Fibroblast of lung (primary cell): Measurements from ENCODE around the gene IMPACT.

Experiments used
- EZH2 ChIP-seq: IDR thresholded peaks from 2 replicates; pipeline ENCODE4 v1.5.1; 2012; ENCODE audit warnings: low read length, control low read depth, mild to moderate bottlenecking; ENCODE audit errors: missing control alignments
- TF ChIP-seq, protein P1 (sequence below), 2 donors: IDR thresholded peaks in 1 of 2; conservative IDR thresholded peaks in 1 of 2; 1 replicate in 1 of 2; 2 replicates in 1 of 2; pipeline ENCODE4 v1.5.1; 2011 to 2012; ENCODE audit warnings: low read length in 2 of 2, control low read depth in 1 of 2, inconsistent platforms in 1 of 2, low read depth in 1 of 2, mild to moderate bottlenecking in 1 of 2

GRCh38 chr18:24486684-24487083, 60.2 kb downstream of the IMPACT start:
- TF ChIP-seq, protein P1, sequence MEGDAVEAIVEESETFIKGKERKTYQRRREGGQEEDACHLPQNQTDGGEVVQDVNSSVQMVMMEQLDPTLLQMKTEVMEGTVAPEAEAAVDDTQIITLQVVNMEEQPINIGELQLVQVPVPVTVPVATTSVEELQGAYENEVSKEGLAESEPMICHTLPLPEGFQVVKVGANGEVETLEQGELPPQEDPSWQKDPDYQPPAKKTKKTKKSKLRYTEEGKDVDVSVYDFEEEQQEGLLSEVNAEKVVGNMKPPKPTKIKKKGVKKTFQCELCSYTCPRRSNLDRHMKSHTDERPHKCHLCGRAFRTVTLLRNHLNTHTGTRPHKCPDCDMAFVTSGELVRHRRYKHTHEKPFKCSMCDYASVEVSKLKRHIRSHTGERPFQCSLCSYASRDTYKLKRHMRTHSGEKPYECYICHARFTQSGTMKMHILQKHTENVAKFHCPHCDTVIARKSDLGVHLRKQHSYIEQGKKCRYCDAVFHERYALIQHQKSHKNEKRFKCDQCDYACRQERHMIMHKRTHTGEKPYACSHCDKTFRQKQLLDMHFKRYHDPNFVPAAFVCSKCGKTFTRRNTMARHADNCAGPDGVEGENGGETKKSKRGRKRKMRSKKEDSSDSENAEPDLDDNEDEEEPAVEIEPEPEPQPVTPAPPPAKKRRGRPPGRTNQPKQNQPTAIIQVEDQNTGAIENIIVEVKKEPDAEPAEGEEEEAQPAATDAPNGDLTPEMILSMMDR (conservative IDR thresholded peaks at IDR 0.05 in 1 of 2, IDR thresholded peaks at IDR 0.05 in 1 of 2; ENCODE audit: low read depth in 1 of 2, low read length in 2 of 2), result no peak
- TF ChIP-seq EZH2, result no peak
